HEK293 (cell line): Measurements from ENCODE around the gene POLD2.

Source experiments
- CTCF ChIA-PET: fragments of 350-600 bp; formaldehyde crosslinking; extraction: SDS; loops from one replicate; lab custom pipeline; 2021; ENCODE audit warnings: antibody characterized with exemption; lab: Yijun Ruan, JAX
- POLR2A ChIA-PET: fragments of 300-600 bp; formaldehyde crosslinking; extraction: SDS; loops from one replicate; lab custom pipeline; 2020; ENCODE audit warnings: antibody characterized with exemption, inconsistent platforms; lab: Yijun Ruan, JAX
- H3K27ac ChIP-seq: fragments of 200-500 bp; sonication (Bioruptor generic); 2 replicates; pipeline ENCODE4 v1.5.1; 2014; ENCODE audit warnings: low read depth, low read length, control low read depth, inconsistent platforms; ENCODE audit errors: extremely low read depth
- H3K36me3 ChIP-seq, 2 experiments: fragments of 200-500 bp in 1 of 2; sonication (Bioruptor generic) in 1 of 2; 1 replicate in 1 of 2; 2 replicates in 1 of 2; pipeline ENCODE4 v1.5.1; 2014 to 2017; ENCODE audit warnings: inconsistent platforms in 2 of 2, low read length in 2 of 2; ENCODE audit not compliant: control insufficient read depth in 2 of 2, insufficient read depth in 1 of 2
- H3K4me1 ChIP-seq: fragments of 200-500 bp; sonication (Bioruptor generic); 2 replicates; pipeline ENCODE4 v1.5.1; 2014; ENCODE audit warnings: mild to moderate bottlenecking, low read length, inconsistent platforms; ENCODE audit not compliant: control insufficient read depth, insufficient read depth
- H3K4me3 ChIP-seq: 2 replicates; pipeline ENCODE4 v1.5.1; 2011; ENCODE audit warnings: low read depth, mild to moderate bottlenecking, control low read depth, low read length, moderate library complexity
- H3K9me3 ChIP-seq: fragments of 200-500 bp; sonication (Bioruptor generic); 2 replicates; pipeline ENCODE4 v1.5.1; 2014; ENCODE audit warnings: low read depth, low read length, inconsistent platforms; ENCODE audit not compliant: control insufficient read depth, insufficient read depth
- EGR2 ChIP-seq: fragments of 450-650 bp; formaldehyde crosslinking; IDR thresholded peaks from 2 replicates; pipeline ENCODE4 v1.5.1; 2016; ENCODE audit warnings: low read depth, missing biosample characterization, missing genetic modification characterization
- GLIS2 ChIP-seq: fragments of 450-650 bp; formaldehyde crosslinking; IDR thresholded peaks from 2 replicates; pipeline ENCODE4 v1.5.1; 2016; ENCODE audit warnings: missing biosample characterization, missing genetic modification characterization
- KLF17 ChIP-seq: fragments of 450-650 bp; formaldehyde crosslinking; IDR thresholded peaks from 2 replicates; pipeline ENCODE4 v1.5.1; 2016; ENCODE audit warnings: missing biosample characterization, missing genetic modification characterization
- PATZ1 ChIP-seq: fragments of 450-650 bp; formaldehyde crosslinking; IDR thresholded peaks from 2 replicates; pipeline ENCODE4 v1.5.1; 2016; ENCODE audit warnings: missing biosample characterization, missing genetic modification characterization
- ZFHX2 ChIP-seq: fragments of 450-650 bp; formaldehyde crosslinking; conservative IDR thresholded peaks from 2 replicates; pipeline ENCODE4 v1.5.1; 2016; ENCODE audit warnings: missing biosample characterization, missing genetic modification characterization
- ZFP69B ChIP-seq: fragments of 450-650 bp; formaldehyde crosslinking; IDR thresholded peaks from 2 replicates; pipeline ENCODE4 v1.5.1; 2016; ENCODE audit warnings: missing biosample characterization, missing genetic modification characterization
- ZIC2 ChIP-seq: fragments of 450-650 bp; formaldehyde crosslinking; IDR thresholded peaks from 2 replicates; pipeline ENCODE4 v1.5.1; 2016; ENCODE audit warnings: missing biosample characterization, missing genetic modification characterization
- ZNF202 ChIP-seq: fragments of 450-650 bp; formaldehyde crosslinking; IDR thresholded peaks from 2 replicates; pipeline ENCODE4 v1.5.1; 2016; ENCODE audit warnings: missing biosample characterization, missing genetic modification characterization, borderline replicate concordance
- ZNF239 ChIP-seq: fragments of 450-650 bp; formaldehyde crosslinking; IDR thresholded peaks from 2 replicates; pipeline ENCODE4 v1.5.1; 2016; ENCODE audit warnings: missing biosample characterization, missing genetic modification characterization
- ZNF335 ChIP-seq: fragments of 450-650 bp; formaldehyde crosslinking; conservative IDR thresholded peaks from 2 replicates; pipeline ENCODE4 v1.5.1; 2016; ENCODE audit warnings: missing biosample characterization, missing genetic modification characterization
- ZNF48 ChIP-seq: fragments of 450-650 bp; formaldehyde crosslinking; IDR thresholded peaks from 2 replicates; pipeline ENCODE4 v1.5.1; 2016; ENCODE audit warnings: missing biosample characterization, missing genetic modification characterization
- ZNF513 ChIP-seq: fragments of 450-650 bp; IDR thresholded peaks from 2 replicates; pipeline ENCODE4 v1.5.1; 2018; ENCODE audit warnings: missing biosample characterization, missing genetic modification characterization
- TF ChIP-seq, protein P1 (sequence below): fragments of 450-650 bp; formaldehyde crosslinking; optimal IDR thresholded peaks from 2 replicates; pipeline ENCODE3; 2016; ENCODE audit warnings: missing biosample characterization, mild to moderate bottlenecking, missing genetic modification characterization

POLD2 gene

DNA sequence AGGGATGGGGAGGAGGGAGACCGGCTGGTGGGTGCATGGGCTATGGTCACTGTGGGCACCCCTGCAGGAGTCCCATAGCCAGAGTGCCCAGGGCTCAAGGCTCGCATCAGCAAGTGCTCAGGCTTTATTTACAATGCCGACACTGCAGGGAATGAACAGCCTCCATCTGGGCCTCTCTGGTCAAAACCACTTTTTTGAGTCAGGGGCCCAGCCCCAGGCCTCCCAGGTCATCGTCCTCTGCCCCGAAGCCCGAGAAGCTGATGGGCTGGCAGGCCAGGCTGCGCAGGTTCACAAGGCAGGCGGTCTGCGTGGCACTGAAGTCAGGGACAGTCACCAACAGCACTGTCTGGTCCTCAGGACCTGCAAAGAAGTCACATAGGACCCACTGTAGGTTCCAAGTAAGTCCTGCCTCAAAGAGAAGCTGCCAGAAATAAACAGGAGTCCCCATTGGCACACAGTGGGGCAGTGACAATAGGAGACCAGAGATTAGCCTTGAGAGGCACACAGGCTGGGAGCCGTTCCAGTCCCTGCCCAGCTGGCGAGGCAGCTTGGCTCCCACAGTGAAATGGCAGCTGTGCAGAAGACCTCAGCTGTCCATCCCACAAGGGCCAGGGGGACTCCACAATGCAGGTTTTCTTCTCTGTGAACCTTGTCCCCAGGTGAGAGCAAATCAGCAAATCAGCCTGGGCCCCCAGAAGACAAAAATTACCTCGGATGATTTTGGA, 8.6 kb downstream of the POLD2 start:
- TF ChIP-seq, protein P1, sequence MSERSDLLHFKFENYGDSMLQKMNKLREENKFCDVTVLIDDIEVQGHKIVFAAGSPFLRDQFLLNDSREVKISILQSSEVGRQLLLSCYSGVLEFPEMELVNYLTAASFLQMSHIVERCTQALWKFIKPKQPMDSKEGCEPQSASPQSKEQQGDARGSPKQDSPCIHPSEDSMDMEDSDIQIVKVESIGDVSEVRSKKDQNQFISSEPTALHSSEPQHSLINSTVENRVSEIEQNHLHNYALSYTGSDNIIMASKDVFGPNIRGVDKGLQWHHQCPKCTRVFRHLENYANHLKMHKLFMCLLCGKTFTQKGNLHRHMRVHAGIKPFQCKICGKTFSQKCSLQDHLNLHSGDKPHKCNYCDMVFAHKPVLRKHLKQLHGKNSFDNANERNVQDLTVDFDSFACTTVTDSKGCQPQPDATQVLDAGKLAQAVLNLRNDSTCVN (tag by site-specific recombination), result no peak
- TF ChIP-seq ZIC2, result peak; percentile 57
- ChIA-PET CTCF (interaction anchor here (0.7 kb wide), 1 partner anchor 72 kb away, joined by 3 read pairs; no protein-coding TSS in a partner anchor), POLR2A (interaction anchor here (0.9 kb wide), 1 partner anchor 47 kb away, joined by 3 read pairs; no protein-coding TSS in a partner anchor)
- peaks cover 0 to 51% of the 10 kb centered on the region in 2 experiments; a peak in 2 of 3 replicates for H3K36me3 ChIP-seq
- H3K4me1 ChIP-seq, result no peaks in the 10 kb centered on the region
- no peak overlapping the region for H3K4me3 ChIP-seq
- H3K9me3 ChIP-seq, result no peaks in the 10 kb centered on the region
- H3K27ac ChIP-seq, result no peak overlapping the region

DNA sequence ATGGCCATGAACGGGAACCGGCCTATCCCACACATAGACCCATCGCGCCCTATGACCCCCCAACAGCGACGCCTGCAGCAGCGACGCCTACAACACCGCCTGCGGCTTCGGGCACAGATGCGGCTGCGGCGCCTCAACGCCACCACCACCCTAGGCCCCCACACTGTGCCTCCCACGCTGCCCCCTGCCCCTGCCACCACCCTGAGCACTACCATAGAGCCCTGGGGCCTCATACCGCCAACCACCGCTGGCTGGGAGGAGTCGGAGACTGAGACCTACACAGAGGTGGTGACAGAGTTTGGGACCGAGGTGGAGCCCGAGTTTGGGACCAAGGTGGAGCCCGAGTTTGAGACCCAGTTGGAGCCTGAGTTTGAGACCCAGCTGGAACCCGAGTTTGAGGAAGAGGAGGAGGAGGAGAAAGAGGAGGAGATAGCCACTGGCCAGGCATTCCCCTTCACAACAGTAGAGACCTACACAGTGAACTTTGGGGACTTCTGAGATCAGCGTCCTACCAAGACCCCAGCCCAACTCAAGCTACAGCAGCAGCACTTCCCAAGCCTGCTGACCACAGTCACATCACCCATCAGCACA, 9.5 kb downstream of the POLD2 start:
- H3K9me3 ChIP-seq, result no peaks in the 10 kb centered on the region
- ChIA-PET CTCF (no interaction called here), POLR2A (no interaction called here)
- peaks cover 0 to 42% of the 10 kb centered on the region in 2 experiments; a peak in 2 of 3 replicates for H3K36me3 ChIP-seq
- no peak overlapping the region for H3K4me3 ChIP-seq
- H3K27ac ChIP-seq, result no peak overlapping the region
- TF ChIP-seq EGR2 (tag by site-specific recombination) (peak; percentile 57; the same call in 1 of the 2 replicates), PATZ1 (tag by site-specific recombination) (0 out of 2 replicates have a peak, but pooled peaks have one; percentile 22), GLIS2 (0 out of 2 replicates have a peak, but pooled peaks have one; percentile 15), ZNF202 (tag by site-specific recombination) (peak; percentile 57; the same call in 1 of the 2 replicates), ZFHX2 (tag by site-specific recombination) (peak; percentile 57), ZNF513 (tag by site-specific recombination) (peak; percentile 41; the same call in 1 of the 2 replicates), ZNF48 (tag by site-specific recombination) (no peak), ZNF239 (tag by site-specific recombination) (no peak)
- H3K4me1 ChIP-seq, result no peaks in the 10 kb centered on the region

DNA sequence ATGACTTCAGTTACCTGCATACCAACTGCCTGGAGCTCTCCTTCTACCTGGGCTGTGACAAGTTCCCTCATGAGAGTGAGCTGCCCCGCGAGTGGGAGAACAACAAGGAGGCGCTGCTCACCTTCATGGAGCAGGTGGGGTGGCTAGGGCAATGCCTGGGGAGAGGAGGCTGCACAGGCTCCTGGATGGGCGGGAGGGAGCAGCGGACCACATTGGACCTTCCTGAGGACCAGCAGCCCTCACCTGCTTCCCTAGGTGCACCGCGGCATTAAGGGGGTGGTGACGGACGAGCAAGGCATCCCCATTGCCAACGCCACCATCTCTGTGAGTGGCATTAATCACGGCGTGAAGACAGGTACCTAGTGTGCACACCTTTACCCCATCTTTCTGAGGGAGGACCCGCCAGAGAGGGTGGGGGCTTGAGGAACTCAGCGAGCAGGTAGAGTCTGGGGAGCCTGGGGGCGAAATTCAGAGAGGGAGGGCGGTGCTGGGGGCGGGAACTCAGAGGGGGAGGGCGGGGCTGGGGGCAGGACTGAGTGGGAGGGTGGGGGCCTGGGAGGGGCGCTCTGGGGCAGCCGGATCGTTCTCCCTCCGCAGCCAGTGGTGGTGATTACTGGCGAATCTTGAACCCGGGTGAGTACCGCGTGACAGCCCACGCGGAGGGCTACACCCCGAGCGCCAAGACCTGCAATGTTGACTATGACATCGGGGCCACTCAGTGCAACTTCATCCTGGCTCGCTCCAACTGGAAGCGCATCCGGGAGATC, 10.2 kb downstream of the POLD2 start:
- CTCF ChIA-PET, result no interaction called here
- Histone ChIP-seq H3K36me3 (peaks cover 0 to 40% of the 10 kb centered on the region in 2 experiments; a peak in 2 of 3 replicates), H3K27ac (no peak overlapping the region), H3K9me3 (no peaks in the 10 kb centered on the region), H3K4me1 (no peaks in the 10 kb centered on the region), H3K4me3 (no peak overlapping the region)
- TF ChIP-seq ZNF335, result peak; percentile 51
- TF ChIP-seq KLF17 (tag by site-specific recombination), result 0 out of 2 replicates have a peak, but pooled peaks have one; percentile 11
- no peak for TF ChIP-seq ZFP69B
- POLR2A ChIA-PET, result interaction anchor here (0.6 to 1.0 kb wide), 2 partner anchors 9 to 94 kb away, joined by 3 read pairs; no protein-coding TSS in a partner anchor
